Measurements from ENCODE around the gene UCK1.

Gene UCK1

GRCh38 chr9:131478911-131479310 is 52.2 kb downstream of the UCK1 start:
- Histone ChIP-seq H3K4me1 (ENCODE audit: control insufficient read depth, insufficient read depth, low read length) (no peaks in the 10 kb centered on the region), H3K9me3 (ENCODE audit: control insufficient read depth, insufficient read depth, low read depth, low read length) (no peaks in the 10 kb centered on the region), H3K9ac (ENCODE audit: low read length) (no peak overlapping the region), H3K27me3 (ENCODE audit: control insufficient read depth, insufficient read depth, low read length) (no peaks in the 10 kb centered on the region), H3K4me3 (ENCODE audit: low read depth, low read length) (no peak overlapping the region), H3K36me3 (ENCODE audit: control insufficient read depth, insufficient read depth, low read length) (peaks cover 97% of the 10 kb centered on the region), H3K27ac (ENCODE audit: low read depth, low read length) (no peak overlapping the region)

GRCh38 chr9:131478421-131478868 is 52.6 kb downstream of the UCK1 start:
- no peaks in the 10 kb centered on the region for H3K9me3 ChIP-seq (ENCODE audit: control insufficient read depth, insufficient read depth, low read depth, low read length)
- H3K36me3 ChIP-seq (ENCODE audit: control insufficient read depth, insufficient read depth, low read length): peaks cover 97% of the 10 kb centered on the region
- H3K27ac ChIP-seq (ENCODE audit: low read depth, low read length): no peak overlapping the region
- no peak overlapping the region for H3K4me3 ChIP-seq (ENCODE audit: low read depth, low read length)
- no peak overlapping the region for H3K9ac ChIP-seq (ENCODE audit: low read length)
- H3K4me1 ChIP-seq (ENCODE audit: control insufficient read depth, insufficient read depth, low read length): no peaks in the 10 kb centered on the region
- H3K27me3 ChIP-seq (ENCODE audit: control insufficient read depth, insufficient read depth, low read length): no peaks in the 10 kb centered on the region

GRCh38 chr9:131477816-131478419 is 53.1 kb downstream of the UCK1 start:
- Histone ChIP-seq H3K9me3 (ENCODE audit: control insufficient read depth, insufficient read depth, low read depth, low read length) (no peaks in the 10 kb centered on the region), H3K36me3 (ENCODE audit: control insufficient read depth, insufficient read depth, low read length) (peaks cover 97% of the 10 kb centered on the region), H3K4me1 (ENCODE audit: control insufficient read depth, insufficient read depth, low read length) (no peaks in the 10 kb centered on the region), H3K27ac (ENCODE audit: low read depth, low read length) (no peak overlapping the region), H3K9ac (ENCODE audit: low read length) (no peak overlapping the region), H3K27me3 (ENCODE audit: control insufficient read depth, insufficient read depth, low read length) (no peaks in the 10 kb centered on the region), H3K4me3 (ENCODE audit: low read depth, low read length) (no peak overlapping the region)

GRCh38 chr9:131477367-131477766 is 53.7 kb downstream of the UCK1 start:
- Histone ChIP-seq H3K9ac (ENCODE audit: low read length) (no peak overlapping the region), H3K27ac (ENCODE audit: low read depth, low read length) (no peak overlapping the region), H3K4me3 (ENCODE audit: low read depth, low read length) (no peak overlapping the region), H3K4me1 (ENCODE audit: control insufficient read depth, insufficient read depth, low read length) (no peaks in the 10 kb centered on the region), H3K27me3 (ENCODE audit: control insufficient read depth, insufficient read depth, low read length) (no peaks in the 10 kb centered on the region), H3K36me3 (ENCODE audit: control insufficient read depth, insufficient read depth, low read length) (peaks cover 97% of the 10 kb centered on the region), H3K9me3 (ENCODE audit: control insufficient read depth, insufficient read depth, low read depth, low read length) (no peaks in the 10 kb centered on the region)

- H3K4me3 ChIP-seq (ENCODE audit: low read depth, low read length): no peak overlapping the region
Measured at GRCh38 chr9:131476777-131477345, 54.2 kb downstream of the UCK1 start.

GRCh38 chr9:131475956-131476776 is 54.9 kb downstream of the UCK1 start:
- Histone ChIP-seq H3K27me3 (ENCODE audit: control insufficient read depth, insufficient read depth, low read length) (no peaks in the 10 kb centered on the region), H3K36me3 (ENCODE audit: control insufficient read depth, insufficient read depth, low read length) (peaks cover 96% of the 10 kb centered on the region), H3K9me3 (ENCODE audit: control insufficient read depth, insufficient read depth, low read depth, low read length) (no peaks in the 10 kb centered on the region), H3K9ac (ENCODE audit: low read length) (no peak overlapping the region), H3K4me1 (ENCODE audit: control insufficient read depth, insufficient read depth, low read length) (no peaks in the 10 kb centered on the region), H3K27ac (ENCODE audit: low read depth, low read length) (0 out of 2 replicates have a peak overlapping the region, but pooled peaks have one; percentile 10), H3K4me3 (ENCODE audit: low read depth, low read length) (no peak overlapping the region)

More at GRCh38 chr9:131476777-131477345, 54.2 kb downstream of the UCK1 start:
- Histone ChIP-seq H3K4me1 (ENCODE audit: control insufficient read depth, insufficient read depth, low read length) (no peaks in the 10 kb centered on the region), H3K9me3 (ENCODE audit: control insufficient read depth, insufficient read depth, low read depth, low read length) (no peaks in the 10 kb centered on the region), H3K36me3 (ENCODE audit: control insufficient read depth, insufficient read depth, low read length) (peaks cover 96% of the 10 kb centered on the region), H3K27me3 (ENCODE audit: control insufficient read depth, insufficient read depth, low read length) (no peaks in the 10 kb centered on the region), H3K27ac (ENCODE audit: low read depth, low read length) (no peak overlapping the region), H3K9ac (ENCODE audit: low read length) (no peak overlapping the region)

GRCh38 chr9:131475111-131475955 is 55.7 kb downstream of the UCK1 start:
- Histone ChIP-seq H3K27ac (ENCODE audit: low read depth, low read length) (no peak overlapping the region), H3K4me3 (ENCODE audit: low read depth, low read length) (no peak overlapping the region), H3K9ac (ENCODE audit: low read length) (no peak overlapping the region), H3K9me3 (ENCODE audit: control insufficient read depth, insufficient read depth, low read depth, low read length) (no peaks in the 10 kb centered on the region), H3K4me1 (ENCODE audit: control insufficient read depth, insufficient read depth, low read length) (no peaks in the 10 kb centered on the region), H3K36me3 (ENCODE audit: control insufficient read depth, insufficient read depth, low read length) (peaks cover 98% of the 10 kb centered on the region), H3K27me3 (ENCODE audit: control insufficient read depth, insufficient read depth, low read length) (no peaks in the 10 kb centered on the region)

- Histone ChIP-seq H3K4me3 (ENCODE audit: low read depth, low read length) (no peak overlapping the region), H3K27ac (ENCODE audit: low read depth, low read length) (no peak overlapping the region), H3K36me3 (ENCODE audit: control insufficient read depth, insufficient read depth, low read length) (peaks cover 98% of the 10 kb centered on the region), H3K4me1 (ENCODE audit: control insufficient read depth, insufficient read depth, low read length) (no peaks in the 10 kb centered on the region), H3K27me3 (ENCODE audit: control insufficient read depth, insufficient read depth, low read length) (no peaks in the 10 kb centered on the region), H3K9me3 (ENCODE audit: control insufficient read depth, insufficient read depth, low read depth, low read length) (no peaks in the 10 kb centered on the region), H3K9ac (ENCODE audit: low read length) (no peak overlapping the region)
Measured at GRCh38 chr9:131474711-131475110, 56.4 kb downstream of the UCK1 start.

- Histone ChIP-seq H3K9me3 (ENCODE audit: control insufficient read depth, insufficient read depth, low read depth, low read length) (no peaks in the 10 kb centered on the region), H3K27me3 (ENCODE audit: control insufficient read depth, insufficient read depth, low read length) (no peaks in the 10 kb centered on the region), H3K4me1 (ENCODE audit: control insufficient read depth, insufficient read depth, low read length) (no peaks in the 10 kb centered on the region), H3K27ac (ENCODE audit: low read depth, low read length) (no peak overlapping the region), H3K9ac (ENCODE audit: low read length) (no peak overlapping the region), H3K4me3 (ENCODE audit: low read depth, low read length) (no peak overlapping the region), H3K36me3 (ENCODE audit: control insufficient read depth, insufficient read depth, low read length) (peaks cover 98% of the 10 kb centered on the region)
Measured at GRCh38 chr9:131473891-131474290, 57.2 kb downstream of the UCK1 start.
